Sigmoid colon (tissue), 4 donors: ENCODE measurements around the gene XYLT1.

Experiments used
- POLR2AphosphoS5 ChIP-seq, 4 donors: sonication (generic); formaldehyde crosslinking; IDR thresholded peaks; one replicate each; pipeline ENCODE4 v1.6.1; 2017; ENCODE audit warnings: antibody characterized with exemption in 4 of 4
- TF ChIP-seq, protein P1 (sequence below), 4 experiments: fragments of 450-650 bp in 3 of 4; fragments of 200-600 bp in 1 of 4; IDR thresholded peaks; one replicate each; pipeline ENCODE4 v1.5.1; 2016 to 2019; ENCODE audit warnings: antibody characterized with exemption in 4 of 4, mild to moderate bottlenecking in 3 of 4, moderate library complexity in 2 of 4

GRCh38 chr16:17302214-17302613 lies 168.5 kb downstream of the XYLT1 start:
- TF ChIP-seq POLR2AphosphoS5 (IDR thresholded peaks at IDR 0.05): no peak
- TF ChIP-seq, protein P1, sequence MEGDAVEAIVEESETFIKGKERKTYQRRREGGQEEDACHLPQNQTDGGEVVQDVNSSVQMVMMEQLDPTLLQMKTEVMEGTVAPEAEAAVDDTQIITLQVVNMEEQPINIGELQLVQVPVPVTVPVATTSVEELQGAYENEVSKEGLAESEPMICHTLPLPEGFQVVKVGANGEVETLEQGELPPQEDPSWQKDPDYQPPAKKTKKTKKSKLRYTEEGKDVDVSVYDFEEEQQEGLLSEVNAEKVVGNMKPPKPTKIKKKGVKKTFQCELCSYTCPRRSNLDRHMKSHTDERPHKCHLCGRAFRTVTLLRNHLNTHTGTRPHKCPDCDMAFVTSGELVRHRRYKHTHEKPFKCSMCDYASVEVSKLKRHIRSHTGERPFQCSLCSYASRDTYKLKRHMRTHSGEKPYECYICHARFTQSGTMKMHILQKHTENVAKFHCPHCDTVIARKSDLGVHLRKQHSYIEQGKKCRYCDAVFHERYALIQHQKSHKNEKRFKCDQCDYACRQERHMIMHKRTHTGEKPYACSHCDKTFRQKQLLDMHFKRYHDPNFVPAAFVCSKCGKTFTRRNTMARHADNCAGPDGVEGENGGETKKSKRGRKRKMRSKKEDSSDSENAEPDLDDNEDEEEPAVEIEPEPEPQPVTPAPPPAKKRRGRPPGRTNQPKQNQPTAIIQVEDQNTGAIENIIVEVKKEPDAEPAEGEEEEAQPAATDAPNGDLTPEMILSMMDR (IDR thresholded peaks at IDR 0.05): no peak
